Fibroblast of upper back skin (primary cell): ENCODE data around the gene RBMY1F.
"Not testable (repeated sequence)": the region's sequence is repeated elsewhere in the genome, so short reads cannot be mapped to it uniquely, and the experiment has no call there.

Experiments used
- DNase-seq: peaks from one replicate; pipeline ENCODE4 v3.0.0-alpha.2; 2013

RBMY1F gene

DNA sequence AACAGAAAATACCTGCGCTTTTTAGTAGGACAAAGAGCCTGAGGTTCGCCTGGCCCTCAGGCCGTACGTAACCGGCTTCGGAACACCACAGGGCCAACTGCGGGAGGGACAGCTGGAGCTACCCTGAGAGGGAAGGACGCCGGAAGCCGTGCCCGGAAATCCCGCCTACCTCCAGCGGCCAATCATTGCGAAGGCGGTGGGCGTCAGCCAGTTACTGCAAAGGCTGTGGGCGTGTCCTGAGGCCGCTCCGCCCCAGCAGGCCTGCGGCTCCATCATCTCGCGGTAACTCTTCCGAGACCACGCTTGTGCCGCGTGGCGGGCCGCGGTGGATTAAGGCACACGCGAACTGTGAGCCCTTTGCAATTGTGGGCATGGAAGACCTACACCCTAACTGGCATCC lies at the start of gene RBMY1F:
Gene RBMY1F, minus strand, starts transcription at position 101 of the 400 bp plus-strand sequence. CDS start 1,954 bp downstream, outside the sequence.
- DNase-seq: not testable (repeated sequence)

DNA sequence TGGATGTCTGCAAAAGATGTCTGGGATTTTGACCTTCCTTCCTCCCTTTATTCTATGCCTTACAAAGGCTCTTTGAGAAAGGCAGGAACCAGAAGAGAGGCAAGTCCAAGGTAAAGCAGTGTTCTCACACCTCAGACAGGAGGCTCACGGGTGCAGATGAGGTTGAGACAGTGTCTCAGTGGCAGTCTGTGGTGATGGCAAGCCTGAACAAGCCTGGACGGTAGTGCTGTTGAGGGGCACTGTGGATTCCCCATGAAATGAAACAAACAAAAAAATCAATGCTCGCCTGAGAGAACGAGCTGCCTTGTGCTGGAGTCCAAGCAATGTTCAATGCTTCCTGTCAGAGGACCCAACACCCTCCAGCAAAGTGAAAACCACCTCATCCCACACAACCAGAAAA lies 31.6 kb downstream of the RBMY1F start:
- DNase-seq: not testable (repeated sequence)

DNA sequence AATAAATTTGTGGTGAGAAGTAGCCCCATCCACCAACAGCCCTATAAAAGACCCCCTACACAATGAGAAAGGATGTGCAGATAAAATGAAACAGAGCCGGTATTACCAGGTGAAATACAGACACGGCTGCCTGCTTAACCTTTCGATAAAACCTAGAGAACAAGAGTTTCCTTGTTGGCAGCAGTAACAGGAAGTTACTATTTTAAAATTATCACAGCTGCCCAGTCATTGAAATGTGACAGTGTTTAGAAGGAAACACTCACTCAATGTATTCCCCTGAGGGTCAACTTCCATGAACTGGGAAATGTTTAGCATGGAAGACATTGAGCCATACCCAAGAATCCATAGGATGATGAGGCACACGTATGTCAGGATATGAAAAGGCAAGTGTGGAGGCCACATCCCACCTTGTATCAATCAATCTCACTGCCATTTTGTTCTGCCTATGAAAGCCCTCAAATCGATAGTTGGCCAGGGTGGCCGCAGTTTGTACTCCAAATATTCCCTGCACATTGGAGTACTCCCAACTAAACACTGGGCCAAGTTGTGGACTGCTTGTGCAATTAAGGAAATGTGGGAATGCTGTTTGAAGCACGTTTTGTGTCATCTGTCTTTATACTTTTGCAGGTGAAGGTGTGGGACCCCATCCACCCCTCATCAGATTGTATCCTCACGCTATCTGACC lies 41.6 kb downstream of the RBMY1F start:
- not testable (repeated sequence) for DNase-seq

- DNase-seq: not testable (repeated sequence)
Observed at GRCh38 chrY:22134719-22135118, 48.0 kb downstream of the RBMY1F start.

GRCh38 chrY:22130494-22130893 lies 52.2 kb downstream of the RBMY1F start:
- not testable (repeated sequence) for DNase-seq
